GM19043 (cell line): ENCODE data around the gene NEDD9.

Experiments
- ATAC-seq: cut with Tn5 transposase; IDR thresholded peaks from one replicate; pipeline ENCODE4 v1.9.1; 2021; ENCODE audit warnings: low read depth; ENCODE audit not compliant: unreplicated experiment

The NEDD9 gene

DNA sequence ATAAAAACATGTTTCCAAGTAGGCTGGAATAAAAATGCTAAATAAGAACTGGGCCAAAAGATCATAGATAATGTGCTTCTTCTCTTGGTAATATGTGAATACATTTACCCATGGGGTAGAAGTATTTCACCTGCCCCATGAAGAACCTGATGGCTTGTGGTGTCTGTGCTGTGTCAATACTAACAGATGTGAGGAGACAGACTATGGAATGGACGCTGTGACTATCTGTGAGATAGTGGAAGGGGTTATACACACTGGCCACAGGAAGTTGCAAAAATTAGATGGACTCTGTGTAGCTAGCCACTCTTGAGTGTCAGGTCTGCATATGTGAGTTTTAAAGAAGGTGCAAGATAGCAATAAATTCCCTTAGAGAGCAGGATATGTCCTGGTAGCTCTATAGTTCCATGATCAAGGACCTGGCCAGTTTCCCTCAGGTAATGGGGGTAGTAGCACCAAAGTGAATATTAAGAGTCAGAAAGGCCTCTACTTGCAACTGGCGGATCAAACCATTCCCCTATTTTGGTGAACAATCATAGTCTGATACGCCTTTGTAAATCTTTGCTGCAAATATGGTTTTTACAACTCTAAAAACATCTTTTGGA, 48.6 kb downstream of the NEDD9 start:
- ATAC-seq, result no peak

DNA sequence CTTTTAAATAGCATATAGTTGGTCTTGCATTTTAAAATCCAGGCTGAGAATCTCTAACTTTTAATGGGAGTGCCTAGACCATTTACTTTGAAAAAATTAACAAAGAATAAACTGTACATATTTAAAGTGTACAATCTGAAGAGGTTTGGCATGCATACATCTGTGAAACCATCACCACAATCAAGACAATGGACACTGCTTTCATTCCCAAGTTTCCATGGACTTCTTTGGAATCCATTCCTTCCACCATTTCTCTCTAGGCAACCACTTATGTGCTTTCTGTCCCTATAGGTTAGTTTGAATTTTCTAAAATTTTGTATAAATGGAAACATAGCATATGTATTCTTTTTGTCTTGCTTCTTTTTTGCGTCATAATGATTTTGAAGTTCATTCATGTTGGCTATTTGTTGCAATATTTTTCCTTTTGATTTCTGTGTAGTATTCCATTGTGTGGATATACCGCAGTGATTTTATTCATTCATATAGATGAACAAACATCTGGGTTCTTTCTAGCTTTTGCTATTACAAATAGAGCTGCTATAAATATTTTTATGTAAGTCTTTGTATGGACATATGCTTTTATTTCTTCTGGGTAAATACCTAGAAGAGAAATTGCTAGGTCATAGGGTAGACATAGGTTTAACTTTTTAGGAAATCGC, 50.9 kb downstream of the NEDD9 start:
- no peak for ATAC-seq

DNA sequence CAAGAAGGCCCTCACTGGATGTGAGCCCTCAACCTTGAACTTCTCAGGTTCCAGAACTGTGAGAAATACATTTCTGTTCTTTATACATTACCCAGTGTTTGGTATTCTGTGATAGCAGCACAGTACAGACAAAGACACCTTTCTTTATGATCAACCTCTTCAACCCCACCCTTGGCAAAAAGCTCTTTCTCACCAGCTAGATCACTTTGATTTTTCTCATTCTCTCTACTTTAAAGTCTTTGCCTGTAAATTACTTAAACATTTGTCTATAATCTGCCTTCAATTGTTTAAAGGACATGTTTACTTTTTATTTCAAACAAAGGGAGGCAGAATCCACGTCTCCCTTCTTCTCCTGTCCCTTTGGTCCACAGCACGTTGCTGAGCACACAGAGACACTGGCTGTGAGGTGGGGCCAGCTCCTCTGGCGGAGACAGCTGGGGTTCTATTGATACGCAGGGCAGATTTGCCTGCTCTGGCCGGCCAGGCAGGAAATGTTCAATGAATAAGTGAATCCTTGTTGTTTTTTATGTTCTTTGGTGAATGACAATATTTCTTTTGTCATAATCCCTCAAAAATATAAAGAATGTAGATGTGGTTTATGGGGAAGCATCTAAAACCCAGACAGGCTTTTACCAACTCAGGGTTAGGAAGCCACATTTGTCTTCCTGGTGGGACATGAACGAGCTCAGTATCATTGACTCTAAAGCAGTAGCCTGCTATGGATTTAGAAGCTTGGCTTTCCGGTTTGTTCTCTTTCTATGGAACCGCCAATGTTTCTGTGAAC, 52.9 kb downstream of the NEDD9 start:
- no peak for ATAC-seq

DNA sequence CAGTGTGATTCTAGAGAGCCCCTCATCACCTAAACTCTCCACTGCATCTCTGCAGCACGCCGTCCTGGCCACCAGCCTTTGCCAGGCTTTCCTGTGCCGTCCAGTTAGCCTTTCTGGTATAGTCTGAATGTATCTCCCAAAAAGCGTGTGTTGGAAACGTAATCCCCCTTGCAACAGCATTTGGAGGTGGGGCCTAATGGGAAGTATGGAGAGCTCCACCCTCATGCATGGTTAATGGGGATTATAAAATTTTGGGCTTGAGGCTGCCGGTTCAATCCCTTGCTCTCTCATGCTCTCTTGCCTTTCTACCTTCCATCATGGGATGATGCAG, 53.4 kb downstream of the NEDD9 start:
- ATAC-seq, result no peak

DNA sequence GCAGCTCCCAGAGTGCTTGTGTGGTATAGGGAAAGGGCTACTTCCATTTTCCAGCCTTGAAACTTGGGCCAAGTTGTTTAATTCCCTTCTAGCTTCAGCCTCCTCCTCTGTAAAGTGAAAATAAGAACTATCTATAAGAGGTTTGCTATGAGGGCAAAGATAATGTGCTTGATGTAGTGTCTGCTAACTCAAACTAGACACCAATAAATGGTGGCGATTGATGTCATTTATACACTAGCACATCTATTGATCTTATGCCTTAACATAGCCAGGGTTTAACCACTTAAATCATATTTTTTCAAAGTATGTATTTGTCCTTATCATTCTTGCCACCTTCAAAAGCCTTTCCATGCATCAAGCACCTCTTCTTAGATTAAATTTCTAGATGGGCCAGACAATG, 55.2 kb downstream of the NEDD9 start:
- no peak for ATAC-seq

DNA sequence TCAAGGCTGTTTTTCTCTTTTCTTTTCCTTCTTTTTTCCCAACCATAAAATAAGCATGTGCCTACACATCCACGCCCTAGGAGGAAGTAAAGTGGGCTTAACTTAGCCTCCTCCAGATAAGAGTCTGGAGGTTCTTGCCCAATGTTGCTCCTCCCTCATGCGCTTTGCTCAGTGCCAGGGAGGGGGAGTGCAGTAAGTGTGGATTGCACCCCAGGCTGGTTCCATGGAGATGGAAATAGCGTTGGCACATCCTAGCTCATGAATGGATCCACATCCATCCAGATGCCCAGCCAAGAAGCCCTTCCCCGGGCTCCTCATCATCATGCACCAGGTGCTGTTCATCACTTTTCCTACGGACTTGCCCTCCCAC, 58.2 kb downstream of the NEDD9 start:
- no peak for ATAC-seq

DNA sequence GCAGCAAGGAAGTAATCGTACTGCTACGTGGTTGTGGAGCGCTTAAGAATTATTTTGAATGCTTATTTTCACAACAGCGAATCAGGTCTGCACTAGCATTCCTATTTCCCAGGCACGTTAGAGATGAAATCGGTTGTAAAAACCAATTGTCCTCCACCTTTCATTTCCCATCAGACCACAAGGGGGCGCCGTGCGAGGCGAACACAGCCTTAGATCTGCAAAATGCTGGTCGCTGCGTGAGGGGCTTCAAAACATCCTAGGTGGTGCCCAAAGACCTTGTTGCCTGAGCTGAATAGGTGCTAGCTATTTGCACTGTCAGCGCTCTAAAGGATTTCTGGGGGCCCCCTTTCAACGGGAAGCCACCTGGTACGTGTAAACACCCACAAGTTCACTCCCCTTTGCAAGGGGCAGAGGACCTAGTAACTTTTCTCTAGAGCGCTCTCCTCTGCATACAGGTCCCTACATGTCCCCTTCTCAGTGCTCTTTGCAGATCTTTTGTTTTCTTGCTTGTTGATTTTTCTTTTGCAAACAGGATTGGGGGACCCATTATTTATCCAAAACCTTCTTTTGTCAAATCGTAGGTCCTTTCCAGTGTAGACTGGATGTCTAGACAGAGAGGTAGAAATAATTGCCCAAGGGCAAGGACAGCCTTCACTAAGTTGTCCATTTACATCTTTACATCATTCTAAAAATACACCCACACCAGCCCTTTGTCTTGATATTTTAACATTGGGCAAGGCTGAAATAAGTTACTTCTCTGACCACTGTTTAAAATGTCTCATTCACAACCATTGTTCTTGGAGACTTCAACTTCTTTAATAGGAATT, 59.8 kb downstream of the NEDD9 start:
- ATAC-seq, result no peak

DNA sequence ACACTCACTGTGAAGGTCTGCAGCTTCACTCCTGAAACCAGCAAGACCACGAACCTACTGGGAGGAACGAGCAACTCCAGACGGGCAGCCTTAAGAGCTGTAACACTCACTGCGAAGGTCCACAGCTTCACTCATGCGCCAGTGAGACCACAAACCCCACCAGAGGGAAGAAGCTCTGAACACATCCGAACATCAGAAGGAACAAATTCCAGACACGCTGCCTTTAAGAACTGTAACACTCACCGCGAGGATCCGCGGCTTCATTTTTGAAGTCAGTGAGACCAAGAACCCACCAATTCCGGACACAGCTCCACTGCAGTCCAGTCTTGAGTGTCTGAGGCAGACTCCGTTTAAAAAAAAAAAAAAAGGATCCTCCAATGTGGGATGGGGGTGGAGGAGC, 60.5 kb downstream of the NEDD9 start:
- ATAC-seq, result no peak

DNA sequence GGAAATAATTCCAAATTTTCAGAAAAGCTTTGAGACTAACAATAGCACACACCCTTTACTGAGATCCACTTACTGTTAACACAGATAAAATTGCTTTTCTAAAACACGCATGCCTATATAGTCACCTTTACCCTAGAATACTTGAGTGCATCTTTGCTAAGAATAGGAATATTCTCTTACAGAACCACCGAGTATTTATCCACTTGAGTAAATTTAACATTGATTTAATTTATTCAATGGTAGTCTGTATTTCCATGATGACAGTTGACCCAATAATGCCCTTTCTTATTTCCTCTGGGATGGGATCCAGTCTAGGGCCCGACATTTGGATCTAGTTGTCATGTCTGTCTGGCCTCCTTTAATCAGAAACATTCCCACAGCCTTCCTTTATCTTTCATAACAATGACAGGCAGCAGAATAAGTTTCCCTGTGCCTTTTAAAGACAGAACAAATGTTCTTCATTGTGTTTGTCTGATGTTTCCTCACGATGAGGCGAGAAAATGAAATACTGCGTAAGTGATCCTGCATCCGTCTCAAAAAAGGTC, 64.3 kb downstream of the NEDD9 start:
- ATAC-seq, result no peak

DNA sequence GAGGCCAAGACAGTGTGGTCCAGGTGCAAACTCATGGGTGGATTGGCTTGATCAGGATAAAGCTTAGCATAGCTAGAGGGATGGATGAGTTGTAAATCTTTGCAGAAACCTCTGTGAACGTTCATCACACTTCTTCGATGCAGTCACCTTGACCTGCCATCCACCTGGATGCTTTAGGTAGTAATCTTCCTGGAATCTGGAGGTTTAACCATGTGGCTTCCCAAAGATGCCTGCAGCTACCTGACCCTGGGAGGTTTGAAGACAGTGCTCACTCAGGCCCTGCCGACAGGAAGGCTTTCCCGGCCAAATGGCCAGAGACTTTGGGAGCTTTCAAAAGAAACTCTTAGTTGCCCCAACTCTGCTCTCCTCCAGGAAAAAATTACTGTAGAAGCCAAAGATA, 65.5 kb downstream of the NEDD9 start:
- ATAC-seq, result no peak

DNA sequence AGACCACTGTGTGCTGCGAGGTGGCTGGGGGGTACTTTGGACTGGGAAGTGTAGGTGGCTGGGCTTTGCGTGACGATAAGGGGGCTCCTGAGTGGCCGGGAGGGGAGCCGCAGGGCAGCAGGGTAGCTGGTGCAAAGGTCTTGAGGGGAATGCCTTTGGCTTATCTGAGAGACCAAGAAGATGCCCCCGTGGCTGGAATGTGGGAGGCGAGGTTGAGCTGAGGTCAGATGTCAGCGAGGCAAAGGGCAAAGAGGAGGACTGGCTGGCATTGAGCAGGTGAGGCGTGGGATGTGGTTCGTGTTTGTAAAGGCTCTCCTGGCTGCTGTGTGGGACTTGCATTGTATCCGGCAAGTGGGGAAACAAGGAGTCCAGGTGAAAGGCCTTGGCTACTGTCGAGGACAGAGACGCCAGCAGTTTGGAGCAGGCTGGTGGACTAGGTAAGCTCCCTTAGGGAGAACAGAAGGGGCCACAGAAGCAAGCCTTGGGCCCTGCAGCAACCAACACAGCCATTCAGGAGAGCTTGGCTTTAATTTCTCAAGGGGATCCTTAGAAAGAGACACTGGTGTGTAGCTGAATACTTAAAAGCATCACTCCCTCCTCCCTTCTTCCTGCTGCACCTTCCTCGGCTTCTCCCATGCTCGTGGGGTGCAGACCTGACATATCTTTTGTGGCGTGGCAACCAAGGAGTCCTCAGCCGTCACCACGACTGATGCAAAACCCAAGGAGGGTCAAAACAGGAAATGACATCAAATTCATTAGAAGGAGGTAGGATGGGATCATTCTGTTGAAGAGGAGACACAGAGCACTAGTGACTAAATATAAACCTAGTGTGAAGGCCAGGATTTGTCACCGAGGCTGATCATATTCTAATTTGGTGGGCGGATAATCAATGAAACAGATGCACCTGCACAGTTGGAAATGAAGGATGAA, 67.5 kb downstream of the NEDD9 start:
- ATAC-seq, result no peak

DNA sequence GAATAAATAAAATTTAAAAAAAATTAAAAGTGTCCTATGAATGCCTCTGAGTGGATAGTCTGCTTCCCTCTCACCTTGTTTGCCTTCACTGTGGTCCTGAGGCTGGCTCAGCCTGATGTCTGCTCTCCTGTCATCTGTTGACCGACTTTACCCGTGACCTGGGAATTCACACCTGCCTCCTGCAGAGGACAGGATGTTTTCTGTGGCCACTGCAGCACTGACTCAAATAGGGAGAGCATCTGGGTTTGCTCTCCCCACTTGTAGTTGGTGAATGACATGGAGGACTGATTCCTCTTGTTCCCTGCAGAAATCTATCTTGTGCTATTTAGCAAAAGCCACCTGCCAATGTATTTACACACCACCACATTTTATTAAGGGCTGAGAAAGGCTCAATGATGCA, 68.5 kb downstream of the NEDD9 start:
- ATAC-seq, result peak; percentile 61

DNA sequence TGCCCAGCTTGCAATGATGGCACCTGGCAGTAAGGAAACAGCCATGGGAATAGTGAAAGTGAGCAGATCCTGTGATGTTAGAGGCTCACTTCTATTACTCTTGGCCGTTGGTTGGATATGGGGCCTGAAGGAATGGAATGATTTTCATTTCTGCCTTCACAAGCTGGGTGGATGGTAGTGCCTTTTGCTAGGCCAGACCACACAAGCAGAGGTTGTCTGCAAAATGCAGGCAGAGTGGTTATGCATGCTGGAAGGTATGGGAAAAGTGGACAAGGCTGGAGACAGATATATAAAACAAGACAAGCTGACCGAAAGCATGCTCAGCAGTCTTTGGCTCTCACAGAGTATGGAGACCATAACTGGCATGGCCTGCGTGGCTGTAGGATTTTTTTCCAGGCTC, 70.2 kb downstream of the NEDD9 start:
- no peak for ATAC-seq

DNA sequence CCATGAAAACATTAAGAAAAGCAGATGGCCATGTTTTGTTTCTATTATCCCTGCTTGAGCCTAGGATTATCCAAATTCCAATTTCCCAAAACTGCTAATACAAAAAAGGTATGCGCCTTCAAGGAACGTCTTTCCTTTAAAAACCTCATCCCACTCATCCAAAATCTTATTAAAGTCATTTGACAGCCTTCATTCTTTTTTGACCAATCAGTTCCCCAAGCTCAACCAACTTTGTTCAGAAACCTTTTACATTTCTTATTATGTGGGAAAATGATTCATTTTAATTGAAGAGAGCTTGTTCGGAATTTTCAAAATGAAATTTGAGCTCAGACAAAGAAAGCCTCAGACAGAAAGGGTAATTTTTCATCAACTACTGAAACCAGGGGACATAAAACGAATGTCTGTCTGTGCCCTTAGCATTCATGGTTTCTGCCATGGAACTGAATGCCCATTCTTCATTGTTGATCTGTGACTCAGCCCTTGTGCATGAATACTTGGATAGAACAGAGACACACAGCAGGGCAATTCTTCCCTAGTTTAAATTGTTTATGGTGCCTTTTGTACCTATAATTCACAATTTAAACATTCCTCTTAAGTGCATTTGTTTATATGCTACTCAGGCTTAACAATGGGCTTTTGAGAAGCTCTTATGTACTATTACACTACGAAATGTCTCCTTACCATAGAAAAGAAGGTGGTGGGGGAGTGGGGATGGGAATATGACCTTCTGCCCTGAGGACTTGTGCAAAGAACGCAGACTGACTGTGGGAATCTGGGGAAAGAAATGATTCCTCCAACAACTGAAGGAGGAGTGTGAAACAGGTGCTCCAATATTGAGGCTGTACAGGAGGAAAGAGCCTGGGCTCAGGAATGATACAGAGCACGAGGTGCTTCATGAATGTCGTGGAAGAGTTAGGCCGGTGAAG, 71.2 kb downstream of the NEDD9 start:
- ATAC-seq, result no peak

DNA sequence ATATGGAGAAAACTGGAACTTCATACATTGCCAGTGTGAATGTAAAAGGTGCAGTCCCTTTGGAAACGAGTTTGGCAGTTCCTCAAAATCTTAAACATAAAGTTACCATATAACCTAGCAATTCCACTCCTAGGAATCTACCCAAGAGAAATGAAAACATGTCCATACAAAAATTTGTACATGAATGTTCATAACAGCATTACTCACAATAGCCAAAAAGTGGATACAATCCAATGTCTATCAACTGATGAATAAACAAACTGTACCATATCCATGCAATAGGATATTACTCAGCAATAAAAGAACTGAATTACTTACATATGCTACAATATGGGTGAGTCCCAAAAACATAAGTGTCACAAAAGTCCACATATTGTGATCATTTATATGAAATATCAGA, 72.3 kb downstream of the NEDD9 start:
- ATAC-seq, result no peak

DNA sequence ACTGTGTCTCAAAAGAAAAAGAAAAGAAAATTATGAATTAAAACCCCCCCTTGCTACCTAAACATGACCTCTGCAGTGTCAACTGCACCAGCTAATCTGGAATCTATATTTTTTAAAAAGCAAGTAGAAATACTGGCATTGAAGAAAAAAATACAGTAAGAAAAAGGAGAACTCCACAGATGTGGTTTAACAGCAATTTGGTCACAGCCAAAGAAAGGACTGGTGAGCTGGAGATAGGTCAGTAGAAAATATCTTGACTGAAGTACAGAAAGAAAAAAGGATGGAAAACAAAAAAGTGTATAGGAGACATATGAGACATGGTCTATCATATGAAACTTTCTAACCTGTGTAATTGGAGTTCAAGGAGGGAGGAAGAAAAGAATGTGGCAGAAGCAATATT, 76.9 kb downstream of the NEDD9 start:
- ATAC-seq, result no peak

DNA sequence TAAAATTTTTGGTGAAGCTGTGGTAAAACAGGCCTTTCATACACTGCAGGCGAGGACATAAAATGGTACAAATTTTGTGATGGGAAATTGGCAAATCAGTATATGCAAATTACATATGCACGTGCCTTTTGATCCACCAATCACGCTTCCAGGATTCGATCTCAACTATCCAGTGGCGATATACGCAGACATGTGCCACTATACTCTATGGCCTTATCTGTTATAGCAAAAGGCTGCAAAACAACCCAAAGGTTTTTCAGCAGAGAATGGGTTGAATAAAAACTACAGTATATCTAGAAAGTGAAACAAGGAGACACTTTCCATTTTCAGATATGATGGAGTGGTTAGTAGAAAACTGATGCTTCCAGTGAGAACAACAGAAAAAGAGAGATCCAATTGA, 79.0 kb downstream of the NEDD9 start:
- ATAC-seq, result no peak

DNA sequence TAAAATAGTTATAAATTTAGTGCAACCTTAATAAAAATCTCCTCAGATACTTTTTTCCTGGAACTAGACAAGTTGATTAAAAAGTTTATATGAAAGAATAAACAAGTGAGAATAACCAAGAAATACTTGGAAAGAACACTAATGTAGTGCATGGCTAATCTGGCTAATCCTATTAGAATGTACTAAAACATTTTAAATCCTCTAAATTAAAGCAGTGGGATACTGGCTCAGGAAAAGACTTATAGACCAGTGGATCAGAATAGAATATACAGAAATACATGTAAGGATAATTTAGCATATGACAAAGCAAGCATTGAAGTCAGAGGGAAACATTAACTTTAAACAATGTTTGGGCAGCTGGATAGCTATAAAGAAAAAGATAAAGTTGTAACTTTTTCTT, 79.9 kb downstream of the NEDD9 start:
- ATAC-seq, result no peak

DNA sequence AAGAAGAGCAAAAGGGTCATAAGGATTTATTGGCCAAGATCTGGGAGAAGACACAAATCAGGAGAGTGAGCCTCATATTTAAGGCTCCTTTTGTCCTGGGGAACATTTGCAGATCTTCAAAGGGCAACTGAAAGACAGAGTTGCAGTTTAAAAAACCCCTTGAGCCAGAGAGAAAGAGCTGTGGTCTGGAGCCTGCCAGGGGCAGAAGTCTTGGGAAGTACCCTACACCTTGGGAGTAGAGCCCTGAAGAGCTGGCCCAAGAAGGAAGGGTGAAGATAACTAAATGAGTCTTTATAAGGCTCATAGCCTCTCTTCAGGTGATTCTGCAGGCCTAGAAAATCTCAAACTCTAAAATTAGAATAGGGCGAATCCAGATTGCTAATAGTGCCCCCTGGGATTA, 81.0 kb downstream of the NEDD9 start:
- no peak for ATAC-seq
